Astrocyte (in vitro differentiated cells and primary cell): ENCODE measurements around the gene ADAMTS13. TPM values are rescaled to one million over a fixed set of nuclear protein-coding genes. Genes with fewer than 3 reads are reported as not detected.

Experiments used
- DNase-seq: peaks from one replicate; pipeline ENCODE4 v3.0.0-alpha.2; 2010; ENCODE audit warnings: low read depth
- FAIRE-seq: peaks from 2 replicates; lab custom pipeline; 2011; peaks lifted over from hg19 to GRCh38; lab: Jason Lieb, UNC
- H2AFZ ChIP-seq: 2 replicates; pipeline ENCODE4 v1.6.0; 2012; ENCODE audit warnings: low read depth, low read length, inconsistent platforms
- H3K27ac ChIP-seq: 2 replicates; pipeline ENCODE4 v1.5.1; 2011; ENCODE audit warnings: low read depth, low read length, inconsistent platforms
- H3K27me3 ChIP-seq: 2 replicates; pipeline ENCODE4 v1.6.0; 2011; ENCODE audit warnings: low read length, inconsistent platforms; ENCODE audit not compliant: insufficient read depth
- H3K36me3 ChIP-seq: 2 replicates; pipeline ENCODE4 v1.5.1; 2011; ENCODE audit warnings: low read length, inconsistent platforms; ENCODE audit not compliant: insufficient read depth
- H3K4me1 ChIP-seq: 2 replicates; pipeline ENCODE4 v1.5.1; 2011; ENCODE audit warnings: low read length, inconsistent platforms; ENCODE audit not compliant: insufficient read depth
- H3K4me2 ChIP-seq: 2 replicates; pipeline ENCODE4 v1.6.0; 2012; ENCODE audit warnings: low read length, inconsistent platforms
- H3K4me3 ChIP-seq: 2 replicates; pipeline ENCODE4 v1.5.1; 2011; ENCODE audit warnings: low read depth, mild to moderate bottlenecking, low read length, inconsistent platforms; ENCODE audit not compliant: insufficient read depth
- H3K79me2 ChIP-seq: 2 replicates; pipeline ENCODE4 v1.6.0; 2012; ENCODE audit warnings: mild to moderate bottlenecking, low read length, inconsistent platforms; ENCODE audit not compliant: insufficient read depth
- H3K9ac ChIP-seq: 2 replicates; pipeline ENCODE4 v1.6.0; 2012; ENCODE audit warnings: mild to moderate bottlenecking, low read length, inconsistent platforms
- H3K9me3 ChIP-seq: 2 replicates; pipeline ENCODE4 v1.5.1; 2012; ENCODE audit warnings: low read depth, mild to moderate bottlenecking, low read length, inconsistent platforms; ENCODE audit not compliant: insufficient read depth
- H4K20me1 ChIP-seq: 2 replicates; pipeline ENCODE4 v1.6.0; 2012; ENCODE audit warnings: low read length, inconsistent platforms; ENCODE audit not compliant: insufficient read depth
- H3K27ac Mint-ChIP-seq: one replicate; pipeline ENCODE4 v1.8.0; 2021; ENCODE audit warnings: mild to moderate bottlenecking, mixed read lengths; ENCODE audit not compliant: unreplicated experiment
- H3K27me3 Mint-ChIP-seq: one replicate; pipeline ENCODE4 v1.8.0; 2021; ENCODE audit warnings: low read depth, mixed read lengths; ENCODE audit not compliant: unreplicated experiment
- H3K36me3 Mint-ChIP-seq: one replicate; pipeline ENCODE4 v1.8.0; 2021; ENCODE audit warnings: low read depth, mixed read lengths; ENCODE audit not compliant: unreplicated experiment
- H3K4me1 Mint-ChIP-seq: one replicate; pipeline ENCODE4 v1.8.0; 2021; ENCODE audit warnings: low read depth, mixed read lengths; ENCODE audit not compliant: unreplicated experiment
- H3K4me3 Mint-ChIP-seq: one replicate; pipeline ENCODE4 v1.8.0; 2021; ENCODE audit warnings: mild to moderate bottlenecking, moderate library complexity, mixed read lengths; ENCODE audit not compliant: unreplicated experiment
- H3K9me3 Mint-ChIP-seq: one replicate; pipeline ENCODE4 v1.8.0; 2021; ENCODE audit warnings: mild to moderate bottlenecking, mixed read lengths; ENCODE audit not compliant: unreplicated experiment
- EZH2 ChIP-seq: IDR thresholded peaks from 2 replicates; pipeline ENCODE4 v1.6.1; 2012; ENCODE audit warnings: mild to moderate bottlenecking, low read length, inconsistent platforms; ENCODE audit not compliant: insufficient read depth
- total RNA-seq: library from RNA; stranded (reverse); gene quantifications from 2 replicates; pipeline ENCODE4 v1.2.1, GENCODE V29; 2021
- TF ChIP-seq, protein P1 (sequence below): IDR thresholded peaks from 2 replicates; pipeline ENCODE4 v1.5.1; 2011; ENCODE audit warnings: low read depth, mild to moderate bottlenecking, inconsistent platforms, low read length, moderate library complexity; ENCODE audit not compliant: insufficient read depth

ADAMTS13 gene
- total RNA-seq, 1 donor from 2014 or later = 5.6 TPM

- Histone ChIP-seq H3K27ac (peak within 1 kb of the TSS; percentile 85), H4K20me1 (peaks cover 33% of the 10 kb centered on the region), H3K4me3 (peak within 1 kb of the TSS; percentile 87), H3K79me2 (no peaks in the 10 kb centered on the region), H3K9ac (peak within 1 kb of the TSS; percentile 95), H3K4me1 (peaks cover 4% of the 10 kb centered on the region), H3K27me3 (peaks cover 3% of the 10 kb centered on the region), H3K36me3 (no peaks in the 10 kb centered on the region), H3K4me2 (peak within 1 kb of the TSS; percentile 98), H2AFZ (peak within 1 kb of the TSS; percentile 98), H3K9me3 (no peaks in the 10 kb centered on the region)
- DNase-seq (peak; percentile 80), FAIRE-seq (no peak)
- H3K9me3 Mint-ChIP-seq = no peaks in the 10 kb centered on the region
- peaks cover 4% of the 10 kb centered on the region for H3K36me3 Mint-ChIP-seq
- peak within 1 kb of the TSS; percentile 87 for H3K4me3 Mint-ChIP-seq
- peak within 1 kb of the TSS; percentile 86 for H3K27ac Mint-ChIP-seq
- no peak for TF ChIP-seq EZH2
- TF ChIP-seq, protein P1, sequence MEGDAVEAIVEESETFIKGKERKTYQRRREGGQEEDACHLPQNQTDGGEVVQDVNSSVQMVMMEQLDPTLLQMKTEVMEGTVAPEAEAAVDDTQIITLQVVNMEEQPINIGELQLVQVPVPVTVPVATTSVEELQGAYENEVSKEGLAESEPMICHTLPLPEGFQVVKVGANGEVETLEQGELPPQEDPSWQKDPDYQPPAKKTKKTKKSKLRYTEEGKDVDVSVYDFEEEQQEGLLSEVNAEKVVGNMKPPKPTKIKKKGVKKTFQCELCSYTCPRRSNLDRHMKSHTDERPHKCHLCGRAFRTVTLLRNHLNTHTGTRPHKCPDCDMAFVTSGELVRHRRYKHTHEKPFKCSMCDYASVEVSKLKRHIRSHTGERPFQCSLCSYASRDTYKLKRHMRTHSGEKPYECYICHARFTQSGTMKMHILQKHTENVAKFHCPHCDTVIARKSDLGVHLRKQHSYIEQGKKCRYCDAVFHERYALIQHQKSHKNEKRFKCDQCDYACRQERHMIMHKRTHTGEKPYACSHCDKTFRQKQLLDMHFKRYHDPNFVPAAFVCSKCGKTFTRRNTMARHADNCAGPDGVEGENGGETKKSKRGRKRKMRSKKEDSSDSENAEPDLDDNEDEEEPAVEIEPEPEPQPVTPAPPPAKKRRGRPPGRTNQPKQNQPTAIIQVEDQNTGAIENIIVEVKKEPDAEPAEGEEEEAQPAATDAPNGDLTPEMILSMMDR = no peak
- no peaks in the 10 kb centered on the region for H3K27me3 Mint-ChIP-seq
- H3K4me1 Mint-ChIP-seq = no peaks in the 10 kb centered on the region
These were observed 37.6 kb downstream of the ADAMTS13 start, which contains the start of gene CACFD1 for GRCh38 chr9:133459476-133460404. CACFD1 (plus strand) TSS chr9:133459978; CDS start chr9:133460067, 89 bp downstream.

- H3K9me3 Mint-ChIP-seq = no peaks in the 10 kb centered on the region
- no peak for DNase-seq
- Histone ChIP-seq H3K9ac (peak overlapping the region; percentile 95), H3K27ac (peak overlapping the region; percentile 85), H3K4me1 (peaks cover 4% of the 10 kb centered on the region), H3K4me2 (peak overlapping the region; percentile 98), H3K27me3 (peaks cover 3% of the 10 kb centered on the region), H3K79me2 (no peaks in the 10 kb centered on the region), H3K9me3 (no peaks in the 10 kb centered on the region), H2AFZ (peak overlapping the region; percentile 37), H3K4me3 (peak overlapping the region; percentile 87), H3K36me3 (no peaks in the 10 kb centered on the region), H4K20me1 (peaks cover 36% of the 10 kb centered on the region)
- H3K27ac Mint-ChIP-seq = peak overlapping the region; percentile 86
- H3K4me1 Mint-ChIP-seq = no peaks in the 10 kb centered on the region
- FAIRE-seq = no peak
- H3K27me3 Mint-ChIP-seq = no peaks in the 10 kb centered on the region
- H3K36me3 Mint-ChIP-seq = peaks cover 4% of the 10 kb centered on the region
- peak overlapping the region; percentile 87 for H3K4me3 Mint-ChIP-seq
- no peak for TF ChIP-seq EZH2
- TF ChIP-seq, protein P1 = no peak
These were observed 38.4 kb downstream of the ADAMTS13 start for GRCh38 chr9:133460405-133461175.
